Glutamatergic neuron (in vitro differentiated cells): ENCODE data around the gene COBL. TPM values are rescaled to one million over a fixed set of nuclear protein-coding genes. Genes with fewer than 3 reads are reported as not detected.

Experiments used
- DNase-seq: peaks from one replicate; pipeline ENCODE4 v3.0.0; 2022
- H3K27ac Mint-ChIP-seq: one replicate; pipeline ENCODE4 v1.8.0; 2020; ENCODE audit warnings: mild to moderate bottlenecking, mixed read lengths, inconsistent platforms; ENCODE audit not compliant: unreplicated experiment
- H3K27me3 Mint-ChIP-seq: one replicate; pipeline ENCODE4 v1.8.0; 2020; ENCODE audit warnings: mild to moderate bottlenecking, moderate library complexity, mixed read lengths, inconsistent platforms; ENCODE audit not compliant: unreplicated experiment
- H3K36me3 Mint-ChIP-seq: one replicate; pipeline ENCODE4 v1.8.0; 2020; ENCODE audit warnings: mild to moderate bottlenecking, mixed read lengths, inconsistent platforms; ENCODE audit not compliant: unreplicated experiment
- H3K4me1 Mint-ChIP-seq: one replicate; pipeline ENCODE4 v1.8.0; 2020; ENCODE audit warnings: mild to moderate bottlenecking, low read depth, mixed read lengths, inconsistent platforms; ENCODE audit not compliant: unreplicated experiment
- H3K4me3 Mint-ChIP-seq: one replicate; pipeline ENCODE4 v1.8.0; 2020; ENCODE audit warnings: mild to moderate bottlenecking, mixed read lengths, inconsistent platforms; ENCODE audit not compliant: unreplicated experiment
- H3K9me3 Mint-ChIP-seq: one replicate; pipeline ENCODE4 v1.8.0; 2020; ENCODE audit warnings: mild to moderate bottlenecking, moderate library complexity, mixed read lengths, inconsistent platforms; ENCODE audit not compliant: unreplicated experiment
- CTCF ChIP-seq: fragments of 200-600 bp; sonication (generic); IDR thresholded peaks from one replicate; pipeline ENCODE4 v1.5.0; 2021; ENCODE audit not compliant: partially characterized antibody, unreplicated experiment
- total RNA-seq: library from RNA; stranded (reverse); fragmentation: NEBNext Ultra II Directional; extraction: Animal tissue kit (Norgen Biotek cat#: 25700); gene quantifications from one replicate; pipeline ENCODE4 v1.2.1, GENCODE V29; 2021; ENCODE audit not compliant: unreplicated experiment

The COBL gene
- total RNA-seq, 1 donor from 2014 or later: 3.3 TPM

GRCh38 chr7:51128545-51129435 lies 187.8 kb downstream of the COBL start:
- Mint-ChIP-seq H3K36me3 (peaks cover 9% of the 10 kb centered on the region), H3K4me3 (no peak overlapping the region), H3K27me3 (peaks cover 6% of the 10 kb centered on the region), H3K4me1 (no peaks in the 10 kb centered on the region), H3K9me3 (no peaks in the 10 kb centered on the region), H3K27ac (no peak overlapping the region)
- DNase-seq: no peak
- TF ChIP-seq CTCF: no peak

GRCh38 chr7:51127618-51127904 lies 189.0 kb downstream of the COBL start:
- no peak overlapping the region for H3K27ac Mint-ChIP-seq
- H3K4me1 Mint-ChIP-seq: no peaks in the 10 kb centered on the region
- no peak for TF ChIP-seq CTCF
- H3K36me3 Mint-ChIP-seq: peaks cover 5% of the 10 kb centered on the region
- H3K27me3 Mint-ChIP-seq: peaks cover 3% of the 10 kb centered on the region
- DNase-seq: no peak
- H3K9me3 Mint-ChIP-seq: no peaks in the 10 kb centered on the region
- H3K4me3 Mint-ChIP-seq: no peak overlapping the region

GRCh38 chr7:51126813-51127617 lies 189.6 kb downstream of the COBL start:
- Mint-ChIP-seq H3K9me3 (no peaks in the 10 kb centered on the region), H3K36me3 (no peaks in the 10 kb centered on the region), H3K27me3 (peaks cover 2% of the 10 kb centered on the region), H3K27ac (no peak overlapping the region), H3K4me3 (no peak overlapping the region), H3K4me1 (no peaks in the 10 kb centered on the region)
- no peak for TF ChIP-seq CTCF
- DNase-seq: no peak

- DNase-seq: no peak
- no peaks in the 10 kb centered on the region for H3K9me3 Mint-ChIP-seq
- TF ChIP-seq CTCF: no peak
- H3K27ac Mint-ChIP-seq: no peak overlapping the region
- no peaks in the 10 kb centered on the region for H3K36me3 Mint-ChIP-seq
- H3K4me3 Mint-ChIP-seq: no peak overlapping the region
- H3K4me1 Mint-ChIP-seq: no peaks in the 10 kb centered on the region
- H3K27me3 Mint-ChIP-seq: no peaks in the 10 kb centered on the region
These were observed 190.3 kb downstream of the COBL start for GRCh38 chr7:51126324-51126723.

- no peak overlapping the region for H3K27ac Mint-ChIP-seq
- H3K4me1 Mint-ChIP-seq: no peaks in the 10 kb centered on the region
- no peak for DNase-seq
- H3K27me3 Mint-ChIP-seq: no peaks in the 10 kb centered on the region
- no peak for TF ChIP-seq CTCF
- H3K9me3 Mint-ChIP-seq: no peaks in the 10 kb centered on the region
- no peak overlapping the region for H3K4me3 Mint-ChIP-seq
- no peaks in the 10 kb centered on the region for H3K36me3 Mint-ChIP-seq
These were observed 192.3 kb downstream of the COBL start for GRCh38 chr7:51124321-51124720.
